A673 (cell line): ENCODE data around the gene LACTBL1. TPM values are rescaled to one million over a fixed set of nuclear protein-coding genes. Genes with fewer than 3 reads are reported as not detected.

Experiments
- BruUV-seq: library from RNA; stranded (reverse); fragments of 400-500 nt; replicated peaks from 2 replicates; lab custom pipeline; 2021; lab: Mats Ljungman, UMichigan
- CTCF ChIA-PET: fragments of 300-600 bp; sonication (Branson Sonifier 250); formaldehyde crosslinking; loops from one replicate; lab custom pipeline; 2022; ENCODE audit warnings: antibody characterized with exemption; lab: Charles Lee
- POLR2A ChIA-PET: fragments of 300-600 bp; sonication (Branson Sonifier 250); formaldehyde crosslinking; loops from one replicate; lab custom pipeline; 2022; ENCODE audit warnings: antibody characterized with exemption; ENCODE audit not compliant: low non-redundant PET; lab: Charles Lee
- DNase-seq: peaks from one replicate; pipeline ENCODE4 v3.0.0-alpha.2; 2015; ENCODE audit warnings: low spot score
- H3K27ac ChIP-seq: fragments of 200-600 bp; sonication (generic); 2 replicates; pipeline ENCODE4 v1.5.1; 2016; ENCODE audit warnings: mixed run types, low read depth, mild to moderate bottlenecking, mixed read lengths, antibody characterized with exemption, low read length; ENCODE audit not compliant: poor library complexity, severe bottlenecking
- H3K27me3 ChIP-seq: fragments of 200-600 bp; sonication (generic); replicated peaks from 2 replicates; pipeline ENCODE4 v1.6.1; 2017; ENCODE audit warnings: mixed run types, low read depth, mild to moderate bottlenecking, mixed read lengths, antibody characterized with exemption, low read length; ENCODE audit not compliant: insufficient read depth, poor library complexity
- H3K36me3 ChIP-seq: fragments of 200-600 bp; sonication (generic); 2 replicates; pipeline ENCODE4 v1.6.1; 2016; ENCODE audit warnings: mixed run types, mild to moderate bottlenecking, mixed read lengths, antibody characterized with exemption, low read length; ENCODE audit not compliant: insufficient read depth, poor library complexity, severe bottlenecking
- H3K4me1 ChIP-seq: fragments of 200-600 bp; sonication (generic); 2 replicates; pipeline ENCODE4 v1.6.1; 2017; ENCODE audit warnings: mixed run types, mild to moderate bottlenecking, mixed read lengths, antibody characterized with exemption, low read length; ENCODE audit not compliant: insufficient read depth, poor library complexity, severe bottlenecking
- H3K4me3 ChIP-seq: fragments of 200-600 bp; sonication (generic); 2 replicates; pipeline ENCODE4 v1.5.1; 2016; ENCODE audit warnings: low read depth, mixed run types, mild to moderate bottlenecking, mixed read lengths, low read length; ENCODE audit not compliant: poor library complexity, severe bottlenecking
- H3K9me3 ChIP-seq: fragments of 200-600 bp; sonication (generic); 2 replicates; pipeline ENCODE4 v1.6.1; 2016; ENCODE audit warnings: mixed run types, low read depth, mild to moderate bottlenecking, mixed read lengths, antibody characterized with exemption, low read length; ENCODE audit not compliant: poor library complexity, severe bottlenecking
- EZH2 ChIP-seq: fragments of 200-600 bp; sonication (generic); IDR thresholded peaks from 2 replicates; pipeline ENCODE4 v1.6.1; 2017; ENCODE audit warnings: borderline replicate concordance, low read depth, mild to moderate bottlenecking, mixed read lengths, antibody characterized with exemption, low read length; ENCODE audit not compliant: poor library complexity, severe bottlenecking
- intact Hi-C: fragments of 100-400 bp; cut with micrococcal nuclease; formaldehyde crosslinking; loops from one replicate; pipeline ENCODE4 v1.10.0; 2022; ENCODE audit not compliant: unreplicated experiment
- total RNA-seq: library from RNA; stranded (reverse); gene quantifications from 2 replicates; pipeline ENCODE4 v1.2.3, GENCODE V29; 2021
- TF ChIP-seq, protein P1 (sequence below): fragments of 300-800, 200-600 bp; sonication (generic); conservative IDR thresholded peaks from 2 replicates; pipeline ENCODE4 v1.5.1; 2017; ENCODE audit warnings: low read depth, mild to moderate bottlenecking, antibody characterized with exemption, low read length, moderate library complexity, mixed read lengths

Gene LACTBL1
- total RNA-seq, 1 experiment from 2014 or later: 0.24 TPM

GRCh38 chr1:23019863-23020625, 47.4 kb upstream of the LACTBL1 start:
- Histone ChIP-seq H3K9me3 (peaks cover 11% of the 10 kb centered on the region), H3K4me1 (no peaks in the 10 kb centered on the region), H3K27ac (peak overlapping the region; percentile 94), H3K36me3 (peaks cover 8% of the 10 kb centered on the region), H3K4me3 (peak overlapping the region; percentile 86), H3K27me3 (no peaks in the 10 kb centered on the region)
- peak; percentile 50 for DNase-seq
- no peak for TF ChIP-seq EZH2
- TF ChIP-seq, protein P1, sequence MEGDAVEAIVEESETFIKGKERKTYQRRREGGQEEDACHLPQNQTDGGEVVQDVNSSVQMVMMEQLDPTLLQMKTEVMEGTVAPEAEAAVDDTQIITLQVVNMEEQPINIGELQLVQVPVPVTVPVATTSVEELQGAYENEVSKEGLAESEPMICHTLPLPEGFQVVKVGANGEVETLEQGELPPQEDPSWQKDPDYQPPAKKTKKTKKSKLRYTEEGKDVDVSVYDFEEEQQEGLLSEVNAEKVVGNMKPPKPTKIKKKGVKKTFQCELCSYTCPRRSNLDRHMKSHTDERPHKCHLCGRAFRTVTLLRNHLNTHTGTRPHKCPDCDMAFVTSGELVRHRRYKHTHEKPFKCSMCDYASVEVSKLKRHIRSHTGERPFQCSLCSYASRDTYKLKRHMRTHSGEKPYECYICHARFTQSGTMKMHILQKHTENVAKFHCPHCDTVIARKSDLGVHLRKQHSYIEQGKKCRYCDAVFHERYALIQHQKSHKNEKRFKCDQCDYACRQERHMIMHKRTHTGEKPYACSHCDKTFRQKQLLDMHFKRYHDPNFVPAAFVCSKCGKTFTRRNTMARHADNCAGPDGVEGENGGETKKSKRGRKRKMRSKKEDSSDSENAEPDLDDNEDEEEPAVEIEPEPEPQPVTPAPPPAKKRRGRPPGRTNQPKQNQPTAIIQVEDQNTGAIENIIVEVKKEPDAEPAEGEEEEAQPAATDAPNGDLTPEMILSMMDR: no peak
- BruUV-seq: TSS peak; percentile 72
- intact Hi-C loops: no loop called here
- ChIA-PET POLR2A (interaction anchor here (0.6 kb wide), 1 partner anchor 143 kb away, joined by 6 read pairs; no protein-coding TSS in a partner anchor), CTCF (no interaction called here)

DNA sequence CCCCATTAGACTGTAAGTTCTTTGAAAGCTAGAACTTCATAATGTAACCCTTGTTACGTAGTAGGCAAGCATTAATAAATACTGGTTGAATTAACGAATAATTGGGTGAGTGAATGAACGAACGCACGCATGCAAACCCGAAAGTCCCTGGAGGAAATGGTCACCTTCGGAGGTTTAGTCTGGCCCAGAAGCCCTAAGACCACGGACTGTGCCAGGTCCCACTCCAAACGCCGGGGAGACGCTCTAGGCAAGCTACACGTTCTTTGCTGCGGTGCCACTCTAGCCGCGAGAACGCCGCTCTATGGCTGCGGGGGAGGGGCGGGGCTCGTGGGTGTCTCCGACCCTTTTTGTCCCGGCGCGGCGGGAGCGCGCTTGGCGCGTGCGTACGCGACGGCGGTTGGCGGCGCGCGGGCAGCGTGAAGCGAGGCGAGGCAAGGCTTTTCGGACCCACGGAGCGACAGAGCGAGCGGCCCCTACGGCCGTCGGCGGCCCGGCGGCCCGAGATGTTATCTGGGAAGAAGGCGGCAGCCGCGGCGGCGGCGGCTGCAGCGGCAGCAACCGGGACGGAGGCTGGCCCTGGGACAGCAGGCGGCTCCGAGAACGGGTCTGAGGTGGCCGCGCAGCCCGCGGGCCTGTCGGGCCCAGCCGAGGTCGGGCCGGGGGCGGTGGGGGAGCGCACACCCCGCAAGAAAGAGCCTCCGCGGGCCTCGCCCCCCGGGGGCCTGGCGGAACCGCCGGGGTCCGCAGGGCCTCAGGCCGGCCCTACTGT, 46.6 kb upstream of the LACTBL1 start, which contains the start of gene KDM1A:
Gene KDM1A, plus strand, starts transcription at position 375 of the 769 bp plus-strand sequence. Its CDS starts 129 bp downstream, at position 504.
- DNase-seq: peak; percentile 99
- no TSS peak for BruUV-seq
- CTCF ChIA-PET: no interaction called here
- no peaks in the 10 kb centered on the region for H3K4me1 ChIP-seq
- intact Hi-C loops: no loop called here
- H3K27me3 ChIP-seq: no peaks in the 10 kb centered on the region
- TF ChIP-seq, protein P1: peak; percentile 50
- TF ChIP-seq EZH2: no peak
- peaks cover 8% of the 10 kb centered on the region for H3K36me3 ChIP-seq
- H3K27ac ChIP-seq: peak within 1 kb of the TSS; percentile 94
- peaks cover 11% of the 10 kb centered on the region for H3K9me3 ChIP-seq
- POLR2A ChIA-PET: no interaction called here
- H3K4me3 ChIP-seq: peak within 1 kb of the TSS; percentile 86

DNA sequence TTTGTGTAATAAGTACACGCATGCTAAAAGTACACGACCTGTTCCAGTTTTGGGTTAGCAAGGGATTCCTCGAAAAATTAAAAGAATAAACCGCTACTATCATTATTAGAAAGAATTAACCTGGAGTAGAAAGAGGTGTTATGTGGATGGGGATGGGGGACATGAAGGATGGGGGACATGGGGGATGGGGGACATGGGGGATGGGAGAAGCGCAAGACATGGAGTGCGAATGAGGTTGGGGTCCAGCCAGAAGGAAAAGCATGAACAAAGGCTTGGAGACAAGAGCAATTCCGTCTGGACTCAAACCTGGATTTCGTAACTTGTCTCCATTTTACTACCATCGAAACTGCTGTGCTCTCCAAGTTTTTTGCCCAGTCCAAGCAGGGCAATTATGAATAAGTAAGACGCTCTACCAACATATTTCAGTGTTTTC, 46.0 kb upstream of the LACTBL1 start:
- intact Hi-C loops: no loop called here
- peaks cover 11% of the 10 kb centered on the region for H3K9me3 ChIP-seq
- peaks cover 7% of the 10 kb centered on the region for H3K36me3 ChIP-seq
- peak overlapping the region; percentile 94 for H3K27ac ChIP-seq
- no peak for TF ChIP-seq EZH2
- TF ChIP-seq, protein P1: no peak
- TSS peak; percentile 91 for BruUV-seq
- CTCF ChIA-PET: no interaction called here
- peak overlapping the region; percentile 86 for H3K4me3 ChIP-seq
- H3K27me3 ChIP-seq: no peaks in the 10 kb centered on the region
- POLR2A ChIA-PET: no interaction called here
- no peak for DNase-seq
- no peaks in the 10 kb centered on the region for H3K4me1 ChIP-seq
